Measurements from ENCODE around the gene PDZD8.
"Not testable (repeated sequence)": the region's sequence is repeated elsewhere in the genome, so short reads cannot be mapped to it uniquely, and the experiment has no call there.

Gene PDZD8

GRCh38 chr10:117254774-117255735 lies 120.2 kb downstream of the PDZD8 start:
- DNase-seq (ENCODE audit: low read depth): no peak

- no peak for DNase-seq (ENCODE audit: low read depth)
Measured at GRCh38 chr10:117254338-117254737, 120.9 kb downstream of the PDZD8 start.

- no peak for DNase-seq (ENCODE audit: low read depth)
Measured at GRCh38 chr10:117253908-117254307, 121.3 kb downstream of the PDZD8 start.

- DNase-seq (ENCODE audit: low read depth): no peak
Measured at GRCh38 chr10:117250411-117250810, 124.8 kb downstream of the PDZD8 start.

- DNase-seq (ENCODE audit: low read depth): no peak
Measured at GRCh38 chr10:117249493-117250093, 125.6 kb downstream of the PDZD8 start.

- DNase-seq (ENCODE audit: low read depth): no peak
Measured at GRCh38 chr10:117248750-117249465, 126.3 kb downstream of the PDZD8 start.

- no peak for DNase-seq (ENCODE audit: low read depth)
Measured at GRCh38 chr10:117246997-117247671, 128.1 kb downstream of the PDZD8 start.

- no peak for DNase-seq (ENCODE audit: low read depth)
Measured at GRCh38 chr10:117242463-117242832, 132.8 kb downstream of the PDZD8 start.

GRCh38 chr10:117241541-117242462 lies 133.4 kb downstream of the PDZD8 start:
- DNase-seq (ENCODE audit: low read depth): no peak

GRCh38 chr10:117240621-117241529 lies 134.4 kb downstream of the PDZD8 start, which contains the start of gene SLC18A2:
Gene SLC18A2 (plus strand): TSS chr10:117241114. CDS start chr10:117241694, 580 bp downstream.
- DNase-seq (ENCODE audit: low read depth): no peak

GRCh38 chr10:117239721-117240620 lies 135.3 kb downstream of the PDZD8 start:
- no peak for DNase-seq (ENCODE audit: low read depth)

GRCh38 chr10:117239051-117239450 lies 136.2 kb downstream of the PDZD8 start:
- no peak for DNase-seq (ENCODE audit: low read depth)

- no peak for DNase-seq (ENCODE audit: low read depth)
Measured at GRCh38 chr10:117237401-117237991, 137.7 kb downstream of the PDZD8 start.

- DNase-seq (ENCODE audit: low read depth): not testable (repeated sequence)
Measured at GRCh38 chr10:117230107-117230506, 145.1 kb downstream of the PDZD8 start.

- no peak for DNase-seq (ENCODE audit: low read depth)
Measured at GRCh38 chr10:117228210-117228609, 147.0 kb downstream of the PDZD8 start.
